ENCODE measurements around the gene LRBA.
"Not testable (repeated sequence)": the region's sequence is repeated elsewhere in the genome, so short reads cannot be mapped to it uniquely, and the experiment has no call there.

The LRBA gene

GRCh38 chr4:150773729-150774449 lies 241.2 kb downstream of the LRBA start:
- Histone ChIP-seq H3K4me3 (ENCODE audit: low read length) (no peak overlapping the region), H3K9me3 (ENCODE audit: low read length) (no peaks in the 10 kb centered on the region), H2AFZ (ENCODE audit: low read depth, low read length) (no peak overlapping the region), H3K36me3 (ENCODE audit: insufficient read depth, low read length) (no peaks in the 10 kb centered on the region), H3K4me1 (ENCODE audit: insufficient read depth, low read length) (no peaks in the 10 kb centered on the region), H3K27me3 (ENCODE audit: insufficient read depth, low read length) (no peaks in the 10 kb centered on the region)

DNA sequence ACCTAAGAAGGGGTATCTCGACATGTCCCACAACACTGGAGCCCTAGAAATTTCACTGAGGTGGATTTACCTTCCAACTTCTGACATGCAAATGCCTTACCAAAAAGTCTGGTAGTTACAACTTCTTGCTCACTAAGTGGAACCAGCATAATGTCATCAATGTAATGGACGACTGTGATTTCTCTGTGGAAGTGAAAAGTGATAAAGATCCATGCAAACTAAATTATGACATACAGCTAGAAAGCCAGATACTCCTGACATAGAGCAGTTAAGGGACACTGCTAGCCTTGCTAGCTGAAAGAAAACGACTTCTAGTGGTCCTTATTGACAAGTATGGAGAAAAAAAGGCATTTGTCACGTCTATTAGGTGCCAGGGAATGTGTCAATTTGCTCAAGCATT lies 242.1 kb downstream of the LRBA start:
- no peak overlapping the region for H2AFZ ChIP-seq (ENCODE audit: low read depth, low read length)

GRCh38 chr4:150771382-150771781 lies 243.7 kb downstream of the LRBA start:
- Histone ChIP-seq H3K4me1 (ENCODE audit: insufficient read depth, low read length) (no peaks in the 10 kb centered on the region), H2AFZ (ENCODE audit: low read depth, low read length) (no peak overlapping the region), H3K4me3 (ENCODE audit: low read length) (no peak overlapping the region), H3K27me3 (ENCODE audit: insufficient read depth, low read length) (no peaks in the 10 kb centered on the region), H3K36me3 (ENCODE audit: insufficient read depth, low read length) (no peaks in the 10 kb centered on the region), H3K9me3 (ENCODE audit: low read length) (no peaks in the 10 kb centered on the region)

More for the DNA sequence above, 242.1 kb downstream of the LRBA start:
- no peaks in the 10 kb centered on the region for H3K4me1 ChIP-seq (ENCODE audit: insufficient read depth, low read length)
- no peaks in the 10 kb centered on the region for H3K27me3 ChIP-seq (ENCODE audit: insufficient read depth, low read length)
- H3K36me3 ChIP-seq (ENCODE audit: insufficient read depth, low read length), result no peaks in the 10 kb centered on the region
- no peak overlapping the region for H3K4me3 ChIP-seq (ENCODE audit: low read length)
- H3K9me3 ChIP-seq (ENCODE audit: low read length), result no peaks in the 10 kb centered on the region

GRCh38 chr4:150769845-150770244 lies 245.2 kb downstream of the LRBA start:
- Histone ChIP-seq H3K4me1 (ENCODE audit: insufficient read depth, low read length) (no peaks in the 10 kb centered on the region), H3K4me3 (ENCODE audit: low read length) (no peak overlapping the region), H3K27me3 (ENCODE audit: insufficient read depth, low read length) (no peaks in the 10 kb centered on the region), H3K9me3 (ENCODE audit: low read length) (no peaks in the 10 kb centered on the region), H3K36me3 (ENCODE audit: insufficient read depth, low read length) (no peaks in the 10 kb centered on the region), H2AFZ (ENCODE audit: low read depth, low read length) (no peak overlapping the region)

DNA sequence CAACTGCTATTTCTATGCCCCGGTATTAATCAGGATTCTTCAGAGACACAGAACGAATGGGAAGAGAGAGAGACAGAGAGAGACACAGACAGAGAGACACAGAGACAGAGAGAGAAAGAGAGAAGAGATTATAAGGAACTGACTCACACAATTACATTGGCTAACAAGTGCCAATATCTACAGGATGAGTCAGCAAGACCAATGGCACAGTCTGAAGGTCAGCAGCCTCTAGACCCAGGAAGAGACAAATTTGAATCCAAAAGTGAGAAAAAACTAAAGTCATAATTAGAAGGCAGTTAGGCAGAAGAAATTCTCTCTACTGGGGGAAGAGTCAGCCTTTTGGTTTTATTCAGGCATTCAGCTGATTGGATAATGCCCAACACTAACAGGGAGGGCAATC lies 245.8 kb downstream of the LRBA start:
- H2AFZ ChIP-seq (ENCODE audit: low read depth, low read length), result no peak overlapping the region
- H3K4me1 ChIP-seq (ENCODE audit: insufficient read depth, low read length), result no peaks in the 10 kb centered on the region
- H3K36me3 ChIP-seq (ENCODE audit: insufficient read depth, low read length), result no peaks in the 10 kb centered on the region

GRCh38 chr4:150768497-150768896 lies 246.6 kb downstream of the LRBA start:
- no peaks in the 10 kb centered on the region for H3K27me3 ChIP-seq (ENCODE audit: insufficient read depth, low read length)
- H3K36me3 ChIP-seq (ENCODE audit: insufficient read depth, low read length), result no peaks in the 10 kb centered on the region
- H3K9me3 ChIP-seq (ENCODE audit: low read length), result no peaks in the 10 kb centered on the region
- no peak overlapping the region for H3K4me3 ChIP-seq (ENCODE audit: low read length)
- no peaks in the 10 kb centered on the region for H3K4me1 ChIP-seq (ENCODE audit: insufficient read depth, low read length)
- no peak overlapping the region for H2AFZ ChIP-seq (ENCODE audit: low read depth, low read length)

More for the DNA sequence above, 245.8 kb downstream of the LRBA start:
- H3K4me3 ChIP-seq (ENCODE audit: low read length), result no peak overlapping the region
- no peaks in the 10 kb centered on the region for H3K9me3 ChIP-seq (ENCODE audit: low read length)
- no peaks in the 10 kb centered on the region for H3K27me3 ChIP-seq (ENCODE audit: insufficient read depth, low read length)

GRCh38 chr4:150765216-150765615 lies 249.9 kb downstream of the LRBA start:
- H3K27me3 ChIP-seq (ENCODE audit: insufficient read depth, low read length), result no peaks in the 10 kb centered on the region
- H3K9me3 ChIP-seq (ENCODE audit: low read length), result no peaks in the 10 kb centered on the region
- H3K4me3 ChIP-seq (ENCODE audit: low read length), result no peak overlapping the region
- no peak overlapping the region for H2AFZ ChIP-seq (ENCODE audit: low read depth, low read length)
- no peaks in the 10 kb centered on the region for H3K4me1 ChIP-seq (ENCODE audit: insufficient read depth, low read length)
- no peaks in the 10 kb centered on the region for H3K36me3 ChIP-seq (ENCODE audit: insufficient read depth, low read length)

- no peaks in the 10 kb centered on the region for H3K27me3 ChIP-seq (ENCODE audit: insufficient read depth, low read length)
- no peaks in the 10 kb centered on the region for H3K4me1 ChIP-seq (ENCODE audit: insufficient read depth, low read length)
- no peaks in the 10 kb centered on the region for H3K36me3 ChIP-seq (ENCODE audit: insufficient read depth, low read length)
- no peak overlapping the region for H3K4me3 ChIP-seq (ENCODE audit: low read length)
- H2AFZ ChIP-seq (ENCODE audit: low read depth, low read length), result no peak overlapping the region
- H3K9me3 ChIP-seq (ENCODE audit: low read length), result no peaks in the 10 kb centered on the region
Measured at GRCh38 chr4:150751648-150752047, 263.4 kb downstream of the LRBA start.

GRCh38 chr4:150750824-150751223 lies 264.3 kb downstream of the LRBA start:
- H3K36me3 ChIP-seq (ENCODE audit: insufficient read depth, low read length), result no peaks in the 10 kb centered on the region
- H2AFZ ChIP-seq (ENCODE audit: low read depth, low read length), result no peak overlapping the region
- no peaks in the 10 kb centered on the region for H3K9me3 ChIP-seq (ENCODE audit: low read length)
- no peak overlapping the region for H3K4me3 ChIP-seq (ENCODE audit: low read length)
- no peaks in the 10 kb centered on the region for H3K4me1 ChIP-seq (ENCODE audit: insufficient read depth, low read length)
- H3K27me3 ChIP-seq (ENCODE audit: insufficient read depth, low read length), result no peaks in the 10 kb centered on the region

- Histone ChIP-seq H3K4me1 (ENCODE audit: insufficient read depth, low read length) (no peaks in the 10 kb centered on the region), H3K36me3 (ENCODE audit: insufficient read depth, low read length) (no peaks in the 10 kb centered on the region), H3K27me3 (ENCODE audit: insufficient read depth, low read length) (no peaks in the 10 kb centered on the region), H2AFZ (ENCODE audit: low read depth, low read length) (no peak overlapping the region), H3K9me3 (ENCODE audit: low read length) (no peaks in the 10 kb centered on the region), H3K4me3 (ENCODE audit: low read length) (no peak overlapping the region)
Measured at GRCh38 chr4:150746156-150746555, 268.9 kb downstream of the LRBA start.

DNA sequence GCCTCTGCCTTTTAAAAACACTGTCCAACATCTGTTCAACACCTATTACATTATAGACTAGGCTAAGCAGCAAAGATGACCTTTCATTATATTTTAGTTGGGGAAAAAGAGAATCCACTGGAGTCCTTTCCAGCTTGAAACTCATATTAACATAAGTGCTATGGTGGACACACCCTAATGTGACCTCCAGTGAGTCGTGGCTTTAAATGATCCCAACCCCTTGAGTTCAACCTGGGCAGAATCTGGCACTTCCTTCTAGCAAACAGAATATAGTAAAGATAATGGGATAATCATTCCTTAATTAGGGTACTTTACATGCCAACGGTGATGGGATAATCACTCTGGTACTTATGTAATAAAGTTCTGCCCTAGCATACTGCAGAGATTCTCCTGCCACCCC lies 270.5 kb downstream of the LRBA start:
- no peaks in the 10 kb centered on the region for H3K36me3 ChIP-seq (ENCODE audit: insufficient read depth, low read length)
- no peak overlapping the region for H2AFZ ChIP-seq (ENCODE audit: low read depth, low read length)
- H3K27me3 ChIP-seq (ENCODE audit: insufficient read depth, low read length), result no peaks in the 10 kb centered on the region
- no peaks in the 10 kb centered on the region for H3K4me1 ChIP-seq (ENCODE audit: insufficient read depth, low read length)
- no peaks in the 10 kb centered on the region for H3K9me3 ChIP-seq (ENCODE audit: low read length)
- H3K4me3 ChIP-seq (ENCODE audit: low read length), result no peak overlapping the region

DNA sequence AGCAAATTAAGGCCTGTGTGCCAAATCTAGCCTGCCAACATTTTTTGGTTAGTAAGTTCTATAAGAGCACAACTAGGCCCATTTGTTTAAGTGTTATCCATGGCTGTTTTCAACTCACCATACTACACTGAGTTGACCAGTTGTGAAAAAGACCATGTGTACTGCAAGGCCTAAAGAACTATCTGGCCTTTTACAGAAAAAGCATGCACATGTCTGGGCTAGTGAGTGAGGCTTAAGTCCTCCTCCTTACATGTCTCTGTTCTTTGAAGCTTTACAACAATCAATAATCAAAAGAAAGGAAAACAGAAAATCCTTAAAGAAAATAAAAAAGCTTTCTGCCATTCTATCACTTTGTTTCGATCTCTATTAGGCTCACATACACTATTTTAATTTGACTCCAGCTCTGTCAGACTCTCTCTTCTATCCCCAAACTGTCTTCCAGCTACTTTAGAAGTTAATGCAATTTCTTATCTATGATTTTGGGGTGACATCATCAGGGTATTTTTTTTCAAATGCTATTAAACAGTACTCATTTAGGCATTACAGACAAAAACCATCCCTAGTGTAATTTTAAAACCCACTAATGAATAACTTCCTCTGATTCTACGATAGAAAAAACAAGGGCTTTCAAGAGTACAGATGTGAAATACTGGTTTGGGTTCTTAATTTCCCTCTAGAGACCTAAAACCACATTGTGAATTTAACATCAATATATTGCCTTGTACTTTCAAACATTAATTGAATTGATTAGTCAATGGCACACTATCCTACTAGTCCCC lies 271.3 kb downstream of the LRBA start:
- Histone ChIP-seq H2AFZ (ENCODE audit: low read depth, low read length) (no peak overlapping the region), H3K4me3 (ENCODE audit: low read length) (no peak overlapping the region), H3K27me3 (ENCODE audit: insufficient read depth, low read length) (no peaks in the 10 kb centered on the region), H3K9me3 (ENCODE audit: low read length) (no peaks in the 10 kb centered on the region), H3K36me3 (ENCODE audit: insufficient read depth, low read length) (no peaks in the 10 kb centered on the region), H3K4me1 (ENCODE audit: insufficient read depth, low read length) (no peaks in the 10 kb centered on the region)

DNA sequence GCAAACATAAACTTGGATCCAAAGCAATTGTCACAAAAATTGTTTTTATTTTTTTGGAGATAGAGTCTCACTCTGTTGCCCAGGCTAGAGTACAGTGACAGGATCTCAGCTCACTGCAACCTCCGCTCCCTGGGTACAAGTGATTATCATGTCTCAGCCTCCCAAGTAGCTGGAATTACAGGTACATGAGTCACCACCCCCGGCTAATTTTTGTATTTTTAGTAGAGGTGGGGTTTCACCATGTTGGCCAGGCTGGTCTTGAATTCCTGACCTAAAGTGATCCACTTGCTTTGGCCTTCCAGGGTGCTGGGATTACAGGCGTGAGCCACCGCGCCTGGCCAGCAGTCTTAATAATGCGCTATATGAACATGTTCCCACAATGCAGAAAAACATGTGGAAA lies 272.2 kb downstream of the LRBA start:
- not testable (repeated sequence) for H3K36me3 ChIP-seq (ENCODE audit: insufficient read depth, low read length); H3K27me3 ChIP-seq (ENCODE audit: insufficient read depth, low read length); H3K9me3 ChIP-seq (ENCODE audit: low read length); H2AFZ ChIP-seq (ENCODE audit: low read depth, low read length); H3K4me3 ChIP-seq (ENCODE audit: low read length); H3K4me1 ChIP-seq (ENCODE audit: insufficient read depth, low read length)
